ENCODE data around the gene STYX.

Gene STYX

GRCh38 chr14:52729925-52730708, at the start of gene STYX:
TSS of gene STYX (plus strand) at chr14:52730166. CDS start at chr14:52730475, 309 bp downstream.
- H3K27ac Mint-ChIP-seq = peak within 1 kb of the TSS; percentile 98
- H3K4me1 Mint-ChIP-seq = peaks cover 32% of the 10 kb centered on the region
- peaks cover 67% of the 10 kb centered on the region for H3K36me3 Mint-ChIP-seq (ENCODE audit: low read depth)
- peak; percentile 100 for DNase-seq
- TF ChIP-seq CTCF (IDR thresholded peaks at IDR 0.05) = no peak
- no peaks in the 10 kb centered on the region for H3K27me3 Mint-ChIP-seq (ENCODE audit: low read depth, poor library complexity)
- peak within 1 kb of the TSS; percentile 99 for H3K4me3 Mint-ChIP-seq
- H3K9me3 Mint-ChIP-seq = peaks cover 19% of the 10 kb centered on the region

- Mint-ChIP-seq H3K4me1 (no peaks in the 10 kb centered on the region), H3K9me3 (no peaks in the 10 kb centered on the region), H3K27me3 (ENCODE audit: low read depth, poor library complexity) (no peaks in the 10 kb centered on the region), H3K27ac (no peak overlapping the region), H3K4me3 (no peak overlapping the region), H3K36me3 (ENCODE audit: low read depth) (peaks cover 14% of the 10 kb centered on the region)
- no peak for DNase-seq
- TF ChIP-seq CTCF (IDR thresholded peaks at IDR 0.05) = no peak
Measured at GRCh38 chr14:52683985-52684520, 45.9 kb upstream of the STYX start.

GRCh38 chr14:52686176-52686575, 43.8 kb upstream of the STYX start:
- peaks cover 5% of the 10 kb centered on the region for H3K36me3 Mint-ChIP-seq (ENCODE audit: low read depth)
- no peak for TF ChIP-seq CTCF (IDR thresholded peaks at IDR 0.05)
- H3K4me3 Mint-ChIP-seq = no peak overlapping the region
- H3K27me3 Mint-ChIP-seq (ENCODE audit: low read depth, poor library complexity) = no peaks in the 10 kb centered on the region
- no peaks in the 10 kb centered on the region for H3K4me1 Mint-ChIP-seq
- DNase-seq = no peak
- no peaks in the 10 kb centered on the region for H3K9me3 Mint-ChIP-seq
- H3K27ac Mint-ChIP-seq = no peak overlapping the region

- no peaks in the 10 kb centered on the region for H3K9me3 Mint-ChIP-seq
- no peak for TF ChIP-seq CTCF (IDR thresholded peaks at IDR 0.05)
- H3K4me1 Mint-ChIP-seq = peaks cover 35% of the 10 kb centered on the region
- H3K36me3 Mint-ChIP-seq (ENCODE audit: low read depth) = no peaks in the 10 kb centered on the region
- H3K4me3 Mint-ChIP-seq = no peak overlapping the region
- H3K27ac Mint-ChIP-seq = no peak overlapping the region
- no peak for DNase-seq
- peaks cover 5% of the 10 kb centered on the region for H3K27me3 Mint-ChIP-seq (ENCODE audit: low read depth, poor library complexity)
Measured at GRCh38 chr14:52690983-52691760, 38.8 kb upstream of the STYX start.

GRCh38 chr14:52692248-52692962, 37.6 kb upstream of the STYX start:
- H3K9me3 Mint-ChIP-seq = no peaks in the 10 kb centered on the region
- H3K27ac Mint-ChIP-seq = no peak overlapping the region
- no peak for TF ChIP-seq CTCF (IDR thresholded peaks at IDR 0.05)
- peaks cover 5% of the 10 kb centered on the region for H3K27me3 Mint-ChIP-seq (ENCODE audit: low read depth, poor library complexity)
- H3K4me3 Mint-ChIP-seq = peak overlapping the region; percentile 37
- H3K4me1 Mint-ChIP-seq = peaks cover 35% of the 10 kb centered on the region
- H3K36me3 Mint-ChIP-seq (ENCODE audit: low read depth) = no peaks in the 10 kb centered on the region
- DNase-seq = no peak

Data from nephron progenitor cell (in vitro differentiated cells).